OCI-LY7 (cell line): ENCODE measurements around the gene HDAC9. TPM values are rescaled to one million over a fixed set of nuclear protein-coding genes. Genes with fewer than 3 reads are reported as not detected.
"Not testable (repeated sequence)": the region's sequence is repeated elsewhere in the genome, so short reads cannot be mapped to it uniquely, and the experiment has no call there.

Experiments used
- BruUV-seq: library from RNA; stranded (reverse); fragments of 400-500 nt; replicated peaks from 2 replicates; lab custom pipeline; 2021; lab: Mats Ljungman, UMichigan
- CTCF ChIA-PET: fragments of 300-600 bp; sonication (Branson Sonifier 250); formaldehyde crosslinking; loops from one replicate; lab custom pipeline; 2022; ENCODE audit warnings: antibody characterized with exemption; ENCODE audit not compliant: unreplicated experiment; lab: Charles Lee
- POLR2A ChIA-PET: fragments of 300-600 bp; sonication (Branson Sonifier 250); formaldehyde crosslinking; loops from one replicate; lab custom pipeline; 2022; ENCODE audit warnings: antibody characterized with exemption; lab: Charles Lee
- DNase-seq: peaks from one replicate; pipeline ENCODE4 v3.0.0-alpha.2; 2015; ENCODE audit warnings: low spot score
- H2AFZ ChIP-seq: fragments of 200-600 bp; sonication (generic), shearing (Covaris generic); 2 replicates; pipeline ENCODE4 v1.6.1; 2014; ENCODE audit warnings: mild to moderate bottlenecking, antibody characterized with exemption, low read length, moderate library complexity
- H3K27ac ChIP-seq: fragments of 200-600 bp; sonication (generic); 2 replicates; pipeline ENCODE4 v1.5.1; 2014; ENCODE audit warnings: mixed run types, low read depth, mild to moderate bottlenecking, moderate library complexity, low read length, inconsistent platforms; ENCODE audit not compliant: poor library complexity, severe bottlenecking
- H3K36me3 ChIP-seq: fragments of 200-600 bp; sonication (generic); 2 replicates; pipeline ENCODE4 v1.6.1; 2014; ENCODE audit warnings: mild to moderate bottlenecking, antibody characterized with exemption, low read length, moderate library complexity, mixed read lengths; ENCODE audit not compliant: insufficient read depth
- H3K4me1 ChIP-seq: fragments of 200-600 bp; sonication (generic); 2 replicates; pipeline ENCODE4 v1.5.1; 2014; ENCODE audit warnings: mild to moderate bottlenecking, low read length; ENCODE audit not compliant: insufficient read depth, poor library complexity, severe bottlenecking
- H3K4me2 ChIP-seq: fragments of 200-600 bp; sonication (generic); 2 replicates; pipeline ENCODE4 v1.6.1; 2014; ENCODE audit warnings: mild to moderate bottlenecking, low read length
- H3K4me3 ChIP-seq: fragments of 200-600 bp; sonication (generic); 2 replicates; pipeline ENCODE4 v1.5.1; 2014; ENCODE audit warnings: mild to moderate bottlenecking, low read depth, low read length; ENCODE audit not compliant: poor library complexity, severe bottlenecking
- H3K79me2 ChIP-seq: fragments of 200-600 bp; sonication (generic); 2 replicates; pipeline ENCODE4 v1.6.1; 2016; ENCODE audit warnings: low read depth, mild to moderate bottlenecking, low read length, moderate library complexity, mixed read lengths; ENCODE audit not compliant: insufficient read depth
- H3K9me2 ChIP-seq: fragments of 200-600 bp; sonication (generic); 2 replicates; pipeline ENCODE4 v1.6.1; 2016; ENCODE audit warnings: mild to moderate bottlenecking, low read length, mixed read lengths; ENCODE audit not compliant: insufficient read depth
- H3K9me3 ChIP-seq: fragments of 200-600 bp; sonication (generic); 2 replicates; pipeline ENCODE4 v1.6.1; 2014; ENCODE audit warnings: mild to moderate bottlenecking, mixed run types, low read length, mixed read lengths
- H4K20me1 ChIP-seq: fragments of 200-600 bp; sonication (generic); 2 replicates; pipeline ENCODE4 v1.6.1; 2014; ENCODE audit warnings: mild to moderate bottlenecking, antibody characterized with exemption, low read length, moderate library complexity, mixed read lengths; ENCODE audit not compliant: insufficient read depth
- CTCF ChIP-seq: fragments of 200-600 bp; sonication (generic); conservative IDR thresholded peaks from 2 replicates; pipeline ENCODE4 v1.5.1; 2014; ENCODE audit warnings: mild to moderate bottlenecking, antibody characterized with exemption, low read length, moderate library complexity, mixed read lengths
- EZH2phosphoT487 ChIP-seq: fragments of 200-600 bp; sonication (generic); IDR thresholded peaks from 2 replicates; pipeline ENCODE4 v1.6.1; 2018; ENCODE audit warnings: low read depth, borderline replicate concordance, mild to moderate bottlenecking, mixed run types, antibody characterized with exemption, low read length, moderate library complexity, mixed read lengths
- intact Hi-C: fragments of 100-400 bp; cut with micrococcal nuclease; formaldehyde crosslinking; loops from one replicate; pipeline ENCODE4 v1.10.0; 2022; ENCODE audit not compliant: unreplicated experiment
- total RNA-seq, 2 experiments: library from RNA; depleted of rRNA in 1 of 2; stranded (reverse); fragments of >200 nt in 1 of 2; shearing (Covaris generic) in 1 of 2; gene quantifications; 2 replicates each; pipeline ENCODE4 v1.2.3, GENCODE V29; 2014 to 2022

Gene HDAC9
- total RNA-seq, 2 experiments from 2014 or later = 58.8 to 91.7 TPM

DNA sequence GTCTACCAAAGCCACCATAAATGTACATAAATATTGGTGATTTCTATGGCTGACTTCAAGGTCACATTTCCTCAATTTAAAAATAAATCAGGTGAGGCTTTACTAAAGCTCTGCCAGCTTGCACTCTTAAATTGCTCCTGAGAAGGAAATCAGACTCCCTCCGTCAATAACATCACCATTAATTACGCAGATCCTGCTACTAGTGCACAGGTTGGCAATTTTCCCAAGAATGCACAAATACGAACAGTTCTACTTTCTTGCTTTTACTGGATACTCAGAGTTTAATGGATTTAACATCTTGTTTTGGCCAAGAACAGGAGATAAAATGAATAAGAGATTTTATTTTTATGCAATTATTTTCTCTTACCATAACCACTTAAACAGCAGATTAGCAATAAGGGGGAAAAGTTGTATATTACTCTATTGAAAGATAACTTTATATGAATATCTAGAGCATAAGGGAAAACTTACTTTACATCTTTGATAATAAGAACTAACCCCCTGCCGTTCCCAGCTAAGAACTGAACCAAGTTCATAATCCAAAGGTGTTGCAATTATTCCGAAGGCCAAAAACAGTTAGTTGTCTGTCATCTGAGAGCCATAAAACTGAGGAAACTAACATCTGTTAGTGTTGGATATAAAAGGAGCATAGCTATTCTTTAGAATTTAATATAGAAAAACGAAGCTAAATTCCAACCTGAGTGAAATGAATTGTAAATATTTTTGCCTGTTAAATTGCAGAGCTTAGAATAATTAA is 481.3 kb downstream of the HDAC9 start:
- H3K79me2 ChIP-seq = no peaks in the 10 kb centered on the region
- CTCF ChIA-PET = no interaction called here
- H3K9me2 ChIP-seq = no peaks in the 10 kb centered on the region
- no peak overlapping the region for H2AFZ ChIP-seq
- BruUV-seq = no TSS peak
- DNase-seq = no peak
- no peaks in the 10 kb centered on the region for H4K20me1 ChIP-seq
- H3K36me3 ChIP-seq = no peaks in the 10 kb centered on the region
- H3K4me3 ChIP-seq = no peak overlapping the region
- POLR2A ChIA-PET = interaction anchor here (0.6 to 1.4 kb wide), 4 partner anchors 9 to 91 kb away, joined by 3 read pairs; no protein-coding TSS in a partner anchor
- intact Hi-C loops = no loop called here
- H3K4me1 ChIP-seq = no peaks in the 10 kb centered on the region
- no peaks in the 10 kb centered on the region for H3K9me3 ChIP-seq
- H3K4me2 ChIP-seq = no peak overlapping the region
- TF ChIP-seq EZH2phosphoT487 (no peak), CTCF (no peak)
- H3K27ac ChIP-seq = no peak overlapping the region

DNA sequence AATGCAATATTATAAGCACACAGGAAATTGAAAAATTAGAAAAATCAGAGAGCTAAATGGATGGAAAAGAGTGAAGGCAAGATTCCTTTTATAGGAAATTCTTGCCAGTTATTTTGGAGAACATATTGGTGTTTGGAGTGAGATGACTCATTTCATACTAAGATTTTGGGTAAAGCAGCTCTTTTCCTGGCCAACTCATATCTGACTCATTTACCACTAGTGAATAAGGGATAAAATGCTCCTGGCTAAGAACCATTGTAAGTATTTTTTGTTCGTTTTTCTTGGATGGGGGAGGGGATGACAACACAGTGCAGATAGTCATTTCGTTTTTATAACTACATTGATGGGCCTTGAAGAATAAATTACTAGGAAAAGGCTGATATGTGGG is 482.6 kb downstream of the HDAC9 start:
- Histone ChIP-seq H3K4me3 (no peak overlapping the region), H3K9me2 (no peaks in the 10 kb centered on the region), H4K20me1 (no peaks in the 10 kb centered on the region), H3K36me3 (no peaks in the 10 kb centered on the region), H3K4me2 (no peak overlapping the region), H2AFZ (no peak overlapping the region), H3K79me2 (no peaks in the 10 kb centered on the region), H3K4me1 (no peaks in the 10 kb centered on the region), H3K27ac (no peak overlapping the region), H3K9me3 (no peaks in the 10 kb centered on the region)
- intact Hi-C loops = no loop called here
- ChIA-PET CTCF (no interaction called here), POLR2A (interaction anchor here (0.6 to 1.4 kb wide), 3 partner anchors 10 to 845 kb away, joined by 3 read pairs; no protein-coding TSS in a partner anchor)
- TF ChIP-seq EZH2phosphoT487 (no peak), CTCF (no peak)
- BruUV-seq = no TSS peak
- DNase-seq = no peak

DNA sequence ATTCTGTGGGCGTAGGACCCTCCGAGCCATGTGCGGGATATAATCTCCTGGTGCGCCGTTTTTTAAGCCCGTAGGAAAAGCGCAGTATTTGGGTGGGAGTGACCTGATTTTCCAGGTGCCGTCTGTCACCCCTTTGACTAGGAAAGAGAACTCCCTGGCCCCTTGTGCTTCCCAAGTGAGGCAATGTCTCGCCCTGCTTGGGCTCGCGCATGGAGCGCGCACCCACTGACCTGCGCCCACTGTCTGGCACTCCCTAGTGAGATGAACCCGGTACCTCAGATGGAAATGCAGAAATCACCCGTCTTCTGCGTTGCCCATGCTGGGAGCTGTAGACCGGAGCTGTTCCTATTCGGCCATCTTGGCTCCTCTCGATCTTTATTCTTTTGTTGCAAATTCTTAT is 495.2 kb downstream of the HDAC9 start:
- POLR2A ChIA-PET, intact Hi-C loops: not testable (repeated sequence)

More for the DNA sequence above, 495.2 kb downstream of the HDAC9 start:
- CTCF ChIA-PET, H3K36me3 ChIP-seq, H3K4me2 ChIP-seq, H4K20me1 ChIP-seq, H3K9me3 ChIP-seq, H3K79me2 ChIP-seq, H3K4me3 ChIP-seq, DNase-seq, H3K9me2 ChIP-seq, BruUV-seq, H3K4me1 ChIP-seq, H2AFZ ChIP-seq, H3K27ac ChIP-seq: not testable (repeated sequence)
